ENCODE measurements around the gene NINJ2. TPM values are rescaled to one million over a fixed set of nuclear protein-coding genes. Genes with fewer than 3 reads are reported as not detected.
"Not testable (repeated sequence)": the region's sequence is repeated elsewhere in the genome, so short reads cannot be mapped to it uniquely, and the experiment has no call there.

NINJ2 gene
- total RNA-seq, 4 donors from 2014 or later: 7.6 to 20.9 (median 12.6) TPM

GRCh38 chr12:701896-702539 is 38.8 kb upstream of the NINJ2 start:
- no peak for DNase-seq (ENCODE audit: low spot score in 2 of 2)
- 84% methylated on average over 11 of the region's 11 CpGs for WGBS
- H3K36me3 ChIP-seq: no peaks in the 10 kb centered on the region
- no peak for TF ChIP-seq POLR2AphosphoS5 (IDR thresholded peaks at IDR 0.05)
- no peak overlapping the region for H3K27ac ChIP-seq
- no peaks in the 10 kb centered on the region for H3K4me1 ChIP-seq
- H3K4me3 ChIP-seq: no peak overlapping the region
- H3K27me3 ChIP-seq: no peaks in the 10 kb centered on the region
- peaks cover 9% of the 10 kb centered on the region for H3K9me3 ChIP-seq

- no peaks in the 10 kb centered on the region for H3K36me3 ChIP-seq
- peaks cover 9% of the 10 kb centered on the region for H3K9me3 ChIP-seq
- H3K4me1 ChIP-seq: no peaks in the 10 kb centered on the region
- no peak overlapping the region for H3K4me3 ChIP-seq
- no peaks in the 10 kb centered on the region for H3K27me3 ChIP-seq
- no peak for DNase-seq (ENCODE audit: low spot score in 2 of 2)
- WGBS: 63% methylated on average over 4 of the region's 4 CpGs
- H3K27ac ChIP-seq: no peak overlapping the region
- TF ChIP-seq POLR2A (IDR thresholded peaks at IDR 0.05) (no peak), EP300 (IDR thresholded peaks at IDR 0.05) (no peak), CTCF (IDR thresholded peaks at IDR 0.05) (no peak), POLR2AphosphoS5 (IDR thresholded peaks at IDR 0.05) (no peak)
These were observed 36.8 kb upstream of the NINJ2 start for GRCh38 chr12:700016-700415.

- not testable (repeated sequence) for H3K9me3 ChIP-seq; H3K4me3 ChIP-seq; H3K36me3 ChIP-seq; DNase-seq (ENCODE audit: low spot score in 2 of 2); H3K4me1 ChIP-seq; H3K27me3 ChIP-seq; H3K27ac ChIP-seq
- WGBS: 97% methylated on average over 4 of the region's 4 CpGs
These were observed 35.0 kb upstream of the NINJ2 start for GRCh38 chr12:698222-698621.

GRCh38 chr12:697481-697880 is 34.2 kb upstream of the NINJ2 start:
- DNase-seq (ENCODE audit: low spot score in 2 of 2): no peak
- Histone ChIP-seq H3K4me3 (no peak overlapping the region), H3K36me3 (no peaks in the 10 kb centered on the region), H3K27ac (no peak overlapping the region), H3K4me1 (no peaks in the 10 kb centered on the region), H3K9me3 (peaks cover 9% of the 10 kb centered on the region), H3K27me3 (no peaks in the 10 kb centered on the region)
- WGBS: 77% methylated on average over 2 of the region's 2 CpGs
- TF ChIP-seq POLR2AphosphoS5 (IDR thresholded peaks at IDR 0.05): no peak
- TF ChIP-seq CTCF (IDR thresholded peaks at IDR 0.05): no peak
- no peak for TF ChIP-seq EP300 (IDR thresholded peaks at IDR 0.05)

- Histone ChIP-seq H3K4me3 (no peak overlapping the region), H3K4me1 (no peaks in the 10 kb centered on the region), H3K9me3 (peaks cover 9% of the 10 kb centered on the region), H3K27ac (no peak overlapping the region), H3K36me3 (no peaks in the 10 kb centered on the region), H3K27me3 (no peaks in the 10 kb centered on the region)
- 92% methylated on average over 27 of the region's 27 CpGs for WGBS
- DNase-seq (ENCODE audit: low spot score in 2 of 2): no peak
- TF ChIP-seq EP300 (IDR thresholded peaks at IDR 0.05) (no peak), CTCF (IDR thresholded peaks at IDR 0.05) (no peak), POLR2AphosphoS5 (IDR thresholded peaks at IDR 0.05) (no peak), POLR2A (IDR thresholded peaks at IDR 0.05) (no peak)
These were observed 31.7 kb upstream of the NINJ2 start for GRCh38 chr12:694734-695503.

GRCh38 chr12:693934-694533 is 30.8 kb upstream of the NINJ2 start:
- DNase-seq (ENCODE audit: low spot score in 2 of 2): no peak
- Histone ChIP-seq H3K4me3 (no peak overlapping the region), H3K27me3 (no peaks in the 10 kb centered on the region), H3K27ac (no peak overlapping the region), H3K36me3 (no peaks in the 10 kb centered on the region), H3K4me1 (no peaks in the 10 kb centered on the region), H3K9me3 (peaks cover 9% of the 10 kb centered on the region)
- no peak for TF ChIP-seq POLR2A (IDR thresholded peaks at IDR 0.05)
- no peak for TF ChIP-seq EP300 (IDR thresholded peaks at IDR 0.05)
- no peak for TF ChIP-seq CTCF (IDR thresholded peaks at IDR 0.05)
- no peak for TF ChIP-seq POLR2AphosphoS5 (IDR thresholded peaks at IDR 0.05)
- WGBS: 84% methylated on average over 7 of the region's 7 CpGs
